WTC11 (cell line): ENCODE results near the gene SND1. TPM values are rescaled to one million over a fixed set of nuclear protein-coding genes. Genes with fewer than 3 reads are reported as not detected.
A peak's percentile ranks its signal among the peaks of the same experiment; 100 is the strongest.

Experiments used
- ATAC-seq: fragments of 200-7000 bp; cut with Tn5 transposase; 2 replicates; pipeline ENCODE4 v1.10.0; 2021; ENCODE audit warnings: mild to moderate bottlenecking, moderate library complexity
- CTCF ChIA-PET: fragments of 300-600 bp; sonication (Branson Sonifier 250); formaldehyde crosslinking; loops from one replicate; lab custom pipeline; 2021; ENCODE audit warnings: antibody characterized with exemption; lab: Charles Lee
- POLR2A ChIA-PET: fragments of 350-600 bp; sonication (Branson Sonifier 250); formaldehyde crosslinking; loops from one replicate; lab custom pipeline; 2021; ENCODE audit warnings: antibody characterized with exemption; lab: Charles Lee
- DNase-seq: peaks from one replicate; pipeline ENCODE4 v3.0.0; 2021; ENCODE audit warnings: low spot score
- H3K27ac Mint-ChIP-seq: 2 replicates; pipeline ENCODE4 v1.8.0; 2021; ENCODE audit warnings: mixed read lengths
- H3K27me3 Mint-ChIP-seq: 2 replicates; pipeline ENCODE4 v1.8.0; 2021; ENCODE audit warnings: low read depth, mild to moderate bottlenecking, moderate library complexity, mixed read lengths
- H3K36me3 Mint-ChIP-seq: 2 replicates; pipeline ENCODE4 v1.8.0; 2021; ENCODE audit warnings: mixed read lengths
- H3K4me1 Mint-ChIP-seq: 2 replicates; pipeline ENCODE4 v1.8.0; 2022; ENCODE audit warnings: mixed read lengths
- H3K4me3 Mint-ChIP-seq: 2 replicates; pipeline ENCODE4 v1.8.0; 2021; ENCODE audit warnings: mild to moderate bottlenecking, moderate library complexity, mixed read lengths
- H3K9me3 Mint-ChIP-seq: 2 replicates; pipeline ENCODE4 v1.8.0; 2021; ENCODE audit warnings: mixed read lengths
- ATF1 ChIP-seq: sonication (generic); formaldehyde crosslinking; IDR thresholded peaks from 2 replicates; pipeline ENCODE4 v1.8.1; 2023; ENCODE audit warnings: mild to moderate bottlenecking, moderate library complexity, missing genetic modification reagents
- CTCF ChIP-seq: fragments of 200-600 bp; IDR thresholded peaks from 2 replicates; pipeline ENCODE4 v1.8.0; 2022; ENCODE audit warnings: antibody characterized with exemption
- GABPB1 ChIP-seq: sonication (generic); formaldehyde crosslinking; IDR thresholded peaks from 2 replicates; pipeline ENCODE4 v1.8.1; 2023; ENCODE audit warnings: mild to moderate bottlenecking, missing genetic modification reagents
- IRF2 ChIP-seq: sonication (generic); formaldehyde crosslinking; IDR thresholded peaks from 2 replicates; pipeline ENCODE4 v1.8.0; 2022; ENCODE audit warnings: low read depth, missing genetic modification reagents, borderline replicate concordance
- NFYB ChIP-seq: sonication (generic); formaldehyde crosslinking; conservative IDR thresholded peaks from 2 replicates; pipeline ENCODE4 v1.8.0; 2022; ENCODE audit warnings: low read depth, missing genetic modification reagents
- NR2C2 ChIP-seq: sonication (generic); formaldehyde crosslinking; IDR thresholded peaks from 2 replicates; pipeline ENCODE4 v1.8.0; 2022; ENCODE audit warnings: mild to moderate bottlenecking, missing genetic modification reagents
- NR3C1 ChIP-seq: sonication (generic); formaldehyde crosslinking; conservative IDR thresholded peaks from 2 replicates; pipeline ENCODE4 v1.8.1; 2023; ENCODE audit warnings: low read depth, mild to moderate bottlenecking, missing genetic modification reagents
- OVOL2 ChIP-seq: fragments of 250-450 bp; sonication (Bioruptor Pico); IDR thresholded peaks from 2 replicates; pipeline ENCODE4 v1.9.0; 2021; ENCODE audit warnings: mild to moderate bottlenecking, borderline replicate concordance
- PREB ChIP-seq: sonication (generic); formaldehyde crosslinking; IDR thresholded peaks from 2 replicates; pipeline ENCODE4 v1.8.1; 2022; ENCODE audit warnings: mild to moderate bottlenecking, missing genetic modification reagents, moderate library complexity, borderline replicate concordance
- RORB ChIP-seq: fragments of 250-450 bp; sonication (Bioruptor Pico); IDR thresholded peaks from 2 replicates; pipeline ENCODE4 v1.9.0; 2021; ENCODE audit warnings: mild to moderate bottlenecking
- SOX15 ChIP-seq: fragments of 250-450 bp; sonication (Bioruptor Pico); IDR thresholded peaks from 2 replicates; pipeline ENCODE4 v1.9.0; 2021; ENCODE audit warnings: mild to moderate bottlenecking
- TCF7 ChIP-seq: sonication (generic); formaldehyde crosslinking; IDR thresholded peaks from 2 replicates; pipeline ENCODE4 v1.8.0; 2022; ENCODE audit warnings: mild to moderate bottlenecking, low read depth, missing genetic modification reagents, moderate library complexity
- TEAD1 ChIP-seq: sonication (generic); formaldehyde crosslinking; IDR thresholded peaks from 2 replicates; pipeline ENCODE4 v1.8.0; 2022; ENCODE audit warnings: mild to moderate bottlenecking, missing genetic modification reagents
- ZNF121 ChIP-seq: sonication (generic); formaldehyde crosslinking; IDR thresholded peaks from 2 replicates; pipeline ENCODE4 v1.8.0; 2023; ENCODE audit warnings: missing genetic modification reagents
- ZNF219 ChIP-seq: sonication (generic); formaldehyde crosslinking; IDR thresholded peaks from 2 replicates; pipeline ENCODE4 v1.8.0; 2023; ENCODE audit warnings: missing genetic modification reagents, mild to moderate bottlenecking, borderline replicate concordance
- ZNF263 ChIP-seq: sonication (generic); formaldehyde crosslinking; IDR thresholded peaks from 2 replicates; pipeline ENCODE4 v1.8.1; 2022; ENCODE audit warnings: low read depth, mild to moderate bottlenecking, moderate library complexity, missing genetic modification reagents
- ZNF281 ChIP-seq: sonication (generic); formaldehyde crosslinking; IDR thresholded peaks from 2 replicates; pipeline ENCODE4 v1.8.0; 2023; ENCODE audit warnings: mild to moderate bottlenecking, missing genetic modification reagents
- ZNF317 ChIP-seq: sonication (generic); formaldehyde crosslinking; IDR thresholded peaks from 2 replicates; pipeline ENCODE4 v1.8.1; 2023; ENCODE audit warnings: low read depth, mild to moderate bottlenecking, moderate library complexity, missing genetic modification reagents, borderline replicate concordance
- ZNF512 ChIP-seq: sonication (generic); formaldehyde crosslinking; IDR thresholded peaks from 2 replicates; pipeline ENCODE4 v1.8.1; 2022; ENCODE audit warnings: missing genetic modification reagents, borderline replicate concordance
- ZNF671 ChIP-seq: fragments of 250-450 bp; sonication (Bioruptor Pico); IDR thresholded peaks from 2 replicates; pipeline ENCODE4 v1.8.0; 2021; ENCODE audit warnings: mild to moderate bottlenecking
- total RNA-seq: library from RNA; stranded (reverse); gene quantifications from 3 replicates; pipeline ENCODE4 v1.2.3, GENCODE V29; 2021
- TF ChIP-seq, protein P1 (sequence below): sonication (generic); formaldehyde crosslinking; IDR thresholded peaks from 2 replicates; pipeline ENCODE4 v1.8.1; 2023; ENCODE audit warnings: mild to moderate bottlenecking, missing genetic modification reagents, moderate library complexity
- TF ChIP-seq, protein P2 (sequence below): sonication (generic); formaldehyde crosslinking; conservative IDR thresholded peaks from 2 replicates; pipeline ENCODE4 v1.8.1; 2022; ENCODE audit warnings: mild to moderate bottlenecking, missing genetic modification reagents
- TF ChIP-seq, protein P3 (sequence below): sonication (generic); formaldehyde crosslinking; IDR thresholded peaks from 2 replicates; pipeline ENCODE4 v1.8.1; 2022; ENCODE audit warnings: low read depth, mild to moderate bottlenecking, moderate library complexity, missing genetic modification reagents, borderline replicate concordance

Gene SND1
- total RNA-seq, 1 experiment from 2014 or later = 261 TPM

- no peak for TF ChIP-seq IRF2 (CRISPR knock-in tag)
- no peak for TF ChIP-seq TEAD1 (CRISPR knock-in tag)
- TF ChIP-seq ZNF317 (CRISPR knock-in tag) = no peak
- Mint-ChIP-seq H3K27me3 (no peaks in the 10 kb centered on the region), H3K27ac (peak overlapping the region; percentile 85), H3K4me1 (peaks cover 73% of the 10 kb centered on the region), H3K4me3 (no peak overlapping the region), H3K9me3 (peaks cover 23% of the 10 kb centered on the region), H3K36me3 (peaks cover 57% of the 10 kb centered on the region)
- ATAC-seq (no peak), DNase-seq (no peak)
- ChIA-PET POLR2A (no interaction called here), CTCF (interaction anchor here (1.8 kb wide), 1 partner anchor 58 kb away, joined by 6 read pairs; no protein-coding TSS in a partner anchor)
Observed at GRCh38 chr7:127678337-127678736, 26.3 kb downstream of the SND1 start.

DNA sequence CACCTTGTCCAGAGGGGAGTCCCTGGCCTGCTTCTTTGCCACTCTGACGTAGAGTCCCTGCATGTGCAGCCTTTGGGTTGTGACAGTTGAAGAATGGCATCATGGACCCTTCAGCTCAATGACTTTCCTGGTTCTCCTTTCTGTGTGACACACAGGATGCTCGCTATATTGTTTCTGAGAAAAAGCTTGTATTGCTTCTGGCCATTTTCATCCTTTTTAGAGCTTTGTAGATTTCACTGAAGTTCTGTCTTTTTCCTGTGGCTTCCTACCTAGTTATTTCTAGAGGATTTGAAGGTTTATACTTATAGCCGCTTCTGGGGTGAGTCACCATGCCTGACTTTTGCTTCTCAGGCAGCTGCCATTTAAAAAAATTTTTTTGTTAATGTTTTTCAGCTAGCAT is 27.0 kb downstream of the SND1 start:
- TF ChIP-seq, protein P1, sequence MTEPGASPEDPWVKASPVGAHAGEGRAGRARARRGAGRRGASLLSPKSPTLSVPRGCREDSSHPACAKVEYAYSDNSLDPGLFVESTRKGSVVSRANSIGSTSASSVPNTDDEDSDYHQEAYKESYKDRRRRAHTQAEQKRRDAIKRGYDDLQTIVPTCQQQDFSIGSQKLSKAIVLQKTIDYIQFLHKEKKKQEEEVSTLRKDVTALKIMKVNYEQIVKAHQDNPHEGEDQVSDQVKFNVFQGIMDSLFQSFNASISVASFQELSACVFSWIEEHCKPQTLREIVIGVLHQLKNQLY (CRISPR knock-in tag) = no peak
- TF ChIP-seq ZNF263 (no peak), SOX15 (no peak), ZNF671 (CRISPR knock-in tag) (no peak), ZNF121 (no peak)
- TF ChIP-seq, all 79 proteins: peak for 0
- H3K9me3 Mint-ChIP-seq = peaks cover 23% of the 10 kb centered on the region
- ATAC-seq (no peak), DNase-seq (no peak)
- ChIA-PET POLR2A (no interaction called here), CTCF (interaction anchor here (1.8 kb wide), 1 partner anchor 59 kb away, joined by 6 read pairs; no protein-coding TSS in a partner anchor)
- H3K4me3 Mint-ChIP-seq = no peak overlapping the region
- H3K4me1 Mint-ChIP-seq = peaks cover 73% of the 10 kb centered on the region
- H3K27ac Mint-ChIP-seq = peak overlapping the region; percentile 9; the same call in 1 of the 2 replicates
- peaks cover 57% of the 10 kb centered on the region for H3K36me3 Mint-ChIP-seq
- no peaks in the 10 kb centered on the region for H3K27me3 Mint-ChIP-seq

DNA sequence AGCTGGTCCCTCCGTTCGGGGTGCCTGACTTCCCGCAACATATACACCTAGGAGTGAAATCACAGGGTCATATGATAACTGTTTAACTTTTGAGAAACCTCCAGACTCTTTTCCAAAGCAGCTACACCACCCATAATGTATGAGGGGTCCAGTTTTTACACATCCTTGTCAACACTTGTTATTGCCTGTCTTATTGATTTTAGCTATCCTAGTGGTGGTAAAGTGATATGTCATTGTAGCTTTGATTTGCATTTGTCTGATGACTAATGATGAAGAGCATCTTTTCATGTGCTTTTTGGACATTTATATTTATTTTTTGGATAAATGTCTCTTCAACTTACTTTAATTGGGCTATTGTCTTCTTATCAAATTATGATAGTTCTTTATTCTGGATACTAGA is 29.0 kb downstream of the SND1 start:
- H3K27me3 Mint-ChIP-seq = no peaks in the 10 kb centered on the region
- peaks cover 51% of the 10 kb centered on the region for H3K36me3 Mint-ChIP-seq
- DNase-seq (no peak), ATAC-seq (no peak)
- ChIA-PET POLR2A (no interaction called here), CTCF (interaction anchor here (0.7 to 1.3 kb wide), 2 partner anchors 27 to 52 kb away, joined by 3 to 4 read pairs; no protein-coding TSS in a partner anchor)
- no peak overlapping the region for H3K4me3 Mint-ChIP-seq
- H3K27ac Mint-ChIP-seq = no peak overlapping the region; the same call in 1 of the 2 replicates
- peaks cover 23% of the 10 kb centered on the region for H3K9me3 Mint-ChIP-seq
- peaks cover 79% of the 10 kb centered on the region for H3K4me1 Mint-ChIP-seq
- TF ChIP-seq NFYB (CRISPR knock-in tag) (no peak), CTCF (no peak), ZNF512 (CRISPR knock-in tag) (no peak), ZNF263 (no peak), ZNF219 (CRISPR knock-in tag) (no peak), SOX15 (no peak), PREB (CRISPR knock-in tag) (no peak), OVOL2 (CRISPR knock-in tag) (no peak), ATF1 (CRISPR knock-in tag) (no peak), TCF7 (CRISPR knock-in tag) (no peak), RORB (CRISPR knock-in tag) (no peak), GABPB1 (CRISPR knock-in tag) (no peak), NR2C2 (CRISPR knock-in tag) (no peak), NR3C1 (no peak), ZNF281 (CRISPR knock-in tag) (no peak)
- TF ChIP-seq, protein P2, sequence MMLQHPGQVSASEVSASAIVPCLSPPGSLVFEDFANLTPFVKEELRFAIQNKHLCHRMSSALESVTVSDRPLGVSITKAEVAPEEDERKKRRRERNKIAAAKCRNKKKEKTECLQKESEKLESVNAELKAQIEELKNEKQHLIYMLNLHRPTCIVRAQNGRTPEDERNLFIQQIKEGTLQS = no peak
- TF ChIP-seq, protein P3, sequence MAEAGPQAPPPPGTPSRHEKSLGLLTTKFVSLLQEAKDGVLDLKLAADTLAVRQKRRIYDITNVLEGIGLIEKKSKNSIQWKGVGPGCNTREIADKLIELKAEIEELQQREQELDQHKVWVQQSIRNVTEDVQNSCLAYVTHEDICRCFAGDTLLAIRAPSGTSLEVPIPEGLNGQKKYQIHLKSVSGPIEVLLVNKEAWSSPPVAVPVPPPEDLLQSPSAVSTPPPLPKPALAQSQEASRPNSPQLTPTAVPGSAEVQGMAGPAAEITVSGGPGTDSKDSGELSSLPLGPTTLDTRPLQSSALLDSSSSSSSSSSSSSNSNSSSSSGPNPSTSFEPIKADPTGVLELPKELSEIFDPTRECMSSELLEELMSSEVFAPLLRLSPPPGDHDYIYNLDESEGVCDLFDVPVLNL (CRISPR knock-in tag) = no peak
- TF ChIP-seq, all 79 proteins: peak for 0
